HG03135 (cell line): ENCODE measurements around the gene LZTS3.
"Not testable (repeated sequence)": the region's sequence is repeated elsewhere in the genome, so short reads cannot be mapped to it uniquely, and the experiment has no call there.

Experiments
- ATAC-seq: cut with Tn5 transposase; IDR thresholded peaks from one replicate; pipeline ENCODE4 v1.9.1; 2021; ENCODE audit warnings: mild to moderate bottlenecking, moderate library complexity; ENCODE audit not compliant: unreplicated experiment

The LZTS3 gene

DNA sequence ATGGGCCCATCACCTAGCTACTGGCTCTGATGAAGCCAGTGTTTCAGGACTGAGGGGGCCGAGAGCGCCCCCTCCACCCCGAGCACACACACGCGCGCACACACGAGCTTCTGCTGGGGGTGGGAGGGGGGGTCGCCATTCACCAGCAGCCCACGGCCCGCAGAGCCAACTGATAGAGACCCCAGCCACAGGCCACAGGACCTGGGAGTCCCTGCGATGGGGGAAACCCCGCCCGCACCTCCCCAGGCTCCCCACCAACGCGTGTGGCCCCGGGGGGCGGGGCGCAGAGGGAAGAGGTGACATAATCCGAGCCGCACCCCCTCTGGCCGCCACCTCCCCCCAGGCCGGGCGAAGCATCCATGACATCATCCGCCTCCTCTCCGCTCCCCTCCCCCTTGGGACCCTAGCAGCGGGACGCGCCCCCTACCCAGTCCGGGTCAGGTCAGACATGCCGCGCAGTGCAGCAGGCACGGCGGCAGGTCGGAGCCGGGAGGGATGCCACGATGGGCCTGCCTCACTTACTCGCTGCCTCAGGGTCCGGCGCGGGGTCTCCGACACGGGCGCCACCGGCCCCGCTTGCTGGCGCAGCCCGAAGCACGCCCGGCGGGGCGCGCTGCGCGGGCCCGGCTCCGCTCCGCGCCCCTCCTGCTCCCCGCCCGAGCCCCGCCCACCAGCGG is at the start of gene LZTS3:
TSS of gene LZTS3 (minus strand) at position 617 of the 677 bp plus-strand sequence. CDS start 6,386 bp downstream, outside the sequence.
- ATAC-seq = peak; percentile 43

- no peak for ATAC-seq
Observed at GRCh38 chr20:3221398-3222226, 48.3 kb upstream of the LZTS3 start.

DNA sequence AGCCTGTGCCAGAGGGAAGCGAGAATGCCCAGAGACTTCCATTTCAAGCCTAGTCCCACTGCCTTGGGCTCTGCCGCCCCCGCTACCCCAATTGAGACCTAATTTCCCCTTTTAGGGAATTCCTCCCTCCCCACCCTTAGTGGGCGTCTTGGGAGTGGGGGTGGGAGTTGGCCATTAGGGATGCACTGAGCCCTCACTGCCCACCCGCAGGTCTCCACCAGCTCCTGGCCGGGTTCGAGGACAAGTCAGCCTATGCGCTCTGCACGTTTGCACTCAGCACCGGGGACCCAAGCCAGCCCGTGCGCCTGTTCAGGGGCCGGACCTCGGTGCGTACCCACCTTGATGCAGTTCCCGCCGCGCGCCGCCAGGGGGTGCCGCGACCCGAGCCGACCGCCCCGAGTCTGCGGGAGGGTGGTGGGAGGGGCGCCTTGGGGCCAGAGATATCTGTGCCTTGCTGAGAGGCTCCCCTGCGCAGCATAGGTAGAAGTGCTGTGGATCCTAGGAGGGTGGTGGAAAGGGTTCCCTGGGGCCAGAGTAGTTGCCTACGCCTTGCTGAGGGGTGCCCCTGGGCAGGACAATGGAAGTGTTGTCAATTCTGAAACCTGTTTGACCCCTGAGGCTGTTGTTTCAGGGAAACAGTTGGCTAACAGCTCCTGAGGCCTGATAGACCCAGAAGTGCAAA is 45.1 kb upstream of the LZTS3 start:
- ATAC-seq = peak; percentile 40

- ATAC-seq = not testable (repeated sequence)
Observed at GRCh38 chr20:3215359-3215917, 42.1 kb upstream of the LZTS3 start.

- ATAC-seq = no peak
Observed at GRCh38 chr20:3213226-3213625, 39.9 kb upstream of the LZTS3 start.

GRCh38 chr20:3210346-3210745 is 37.0 kb upstream of the LZTS3 start:
- ATAC-seq = no peak

DNA sequence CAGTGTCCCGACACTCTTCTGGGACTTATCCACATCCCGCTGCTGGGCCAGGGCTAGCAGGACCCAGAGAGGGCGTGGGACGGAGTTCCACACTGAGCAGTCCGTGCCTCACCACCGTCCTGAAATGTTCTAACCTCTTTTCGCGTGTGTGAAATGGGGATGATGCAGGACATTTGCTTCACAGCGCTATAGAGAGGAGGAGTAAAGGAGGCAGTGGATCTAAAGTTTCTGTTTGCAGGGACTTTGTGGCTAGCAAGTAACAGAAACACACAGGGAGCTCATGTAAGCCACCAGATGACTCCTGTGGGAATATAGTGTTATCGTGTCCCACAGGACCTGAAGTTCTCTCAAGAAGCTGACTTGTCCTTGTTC is 36.6 kb upstream of the LZTS3 start:
- ATAC-seq = no peak

DNA sequence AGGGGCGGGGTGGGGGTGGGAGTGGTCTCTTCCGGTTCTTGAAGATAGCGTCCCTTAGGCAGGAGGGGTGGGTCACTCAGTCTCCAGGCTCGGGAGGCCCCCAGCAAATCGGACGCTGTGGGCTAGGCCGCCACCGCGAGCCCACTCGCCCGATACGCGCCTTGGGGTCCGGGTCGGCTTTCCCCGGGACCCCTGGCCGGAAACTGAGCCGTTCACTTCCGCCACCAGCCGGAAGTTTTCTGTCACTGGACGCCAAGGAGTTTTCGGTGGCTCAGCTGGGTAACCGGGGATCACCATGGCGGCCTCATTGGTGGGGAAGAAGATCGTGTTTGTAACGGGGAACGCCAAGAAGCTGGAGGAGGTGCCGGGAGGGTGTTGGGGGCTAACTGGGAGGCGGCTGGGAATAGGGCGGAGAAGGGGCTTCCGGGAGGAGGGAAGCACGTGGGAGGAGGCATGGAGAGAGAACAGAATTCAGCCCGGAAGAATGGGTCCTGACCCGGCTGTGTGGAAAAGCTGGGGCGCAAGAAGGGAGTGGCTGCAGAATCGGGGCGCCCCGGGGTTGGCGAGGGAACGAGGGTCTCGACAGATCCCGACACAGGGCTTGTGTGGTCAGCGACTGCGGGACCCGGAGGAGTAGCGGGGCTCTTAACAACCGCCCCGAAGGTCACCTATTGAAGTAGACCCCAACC is 36.1 kb upstream of the LZTS3 start, which contains the start of gene ITPA:
TSS of gene ITPA (plus strand) at position 242 of the 689 bp plus-strand sequence. CDS start at position 296, 54 bp downstream.
- no peak for ATAC-seq

DNA sequence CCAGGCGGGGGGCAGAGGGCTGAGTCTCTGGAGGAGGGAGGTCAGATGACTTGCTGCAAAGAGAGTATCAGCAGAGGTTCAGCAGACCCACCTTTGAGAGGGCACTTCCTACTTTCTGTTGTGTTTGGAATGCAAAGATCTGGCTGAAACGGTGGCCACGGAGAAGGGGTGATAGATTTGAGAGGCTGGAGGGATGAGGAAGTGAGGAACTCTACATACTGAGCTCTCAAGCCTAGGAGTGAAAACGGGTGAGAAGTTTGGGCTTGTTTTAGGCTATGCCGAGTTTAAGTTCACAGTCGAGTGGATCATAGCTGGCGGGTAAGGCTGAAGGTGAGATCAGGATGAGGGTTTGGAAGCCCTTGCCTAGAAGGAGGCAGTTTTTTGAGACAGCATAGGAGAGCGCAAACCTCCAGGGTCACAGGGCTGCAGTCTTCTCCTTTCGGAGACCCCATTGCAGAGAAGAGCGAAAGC is 35.5 kb upstream of the LZTS3 start:
- ATAC-seq = no peak

DNA sequence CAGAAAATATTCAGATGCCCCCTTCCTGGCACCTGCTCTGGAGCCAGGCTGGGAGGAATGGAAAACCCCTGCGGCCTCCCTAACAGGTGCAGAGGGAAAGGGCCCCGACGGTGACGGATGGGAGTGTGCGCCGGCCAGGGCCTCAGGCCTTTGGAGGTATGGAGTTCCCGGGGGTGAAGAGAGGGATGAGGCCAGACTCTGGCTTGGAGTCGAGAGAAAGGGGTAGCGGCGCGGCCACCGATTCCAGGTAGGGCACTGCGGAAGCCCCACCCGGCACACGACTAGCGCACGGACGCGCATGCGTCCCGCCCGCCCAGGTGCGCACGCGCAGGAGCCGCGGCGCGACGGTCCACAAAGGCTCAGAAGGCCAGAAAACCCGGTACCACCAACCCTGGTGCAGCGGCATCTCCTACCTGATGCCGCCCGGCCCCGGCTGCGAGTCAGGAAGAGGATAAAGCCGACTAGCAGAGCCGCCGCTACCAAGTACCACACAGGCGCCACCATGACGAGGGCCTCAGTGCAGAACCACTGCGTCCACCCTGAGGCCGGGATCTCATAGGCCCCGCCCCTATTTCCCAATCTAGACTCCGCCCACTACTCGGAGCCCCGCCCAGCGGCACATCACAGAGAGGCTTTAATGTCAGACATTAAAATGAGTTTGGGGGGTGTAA is 30.9 kb upstream of the LZTS3 start, which contains the start of gene DDRGK1:
TSS of gene DDRGK1 (minus strand) at position 559 of the 671 bp plus-strand sequence. CDS start at position 504, 55 bp downstream.
- ATAC-seq = peak; percentile 73

- ATAC-seq = peak; percentile 25
Observed at GRCh38 chr20:3203315-3204123, 30.2 kb upstream of the LZTS3 start.

GRCh38 chr20:3202965-3203314 is 29.6 kb upstream of the LZTS3 start:
- no peak for ATAC-seq

DNA sequence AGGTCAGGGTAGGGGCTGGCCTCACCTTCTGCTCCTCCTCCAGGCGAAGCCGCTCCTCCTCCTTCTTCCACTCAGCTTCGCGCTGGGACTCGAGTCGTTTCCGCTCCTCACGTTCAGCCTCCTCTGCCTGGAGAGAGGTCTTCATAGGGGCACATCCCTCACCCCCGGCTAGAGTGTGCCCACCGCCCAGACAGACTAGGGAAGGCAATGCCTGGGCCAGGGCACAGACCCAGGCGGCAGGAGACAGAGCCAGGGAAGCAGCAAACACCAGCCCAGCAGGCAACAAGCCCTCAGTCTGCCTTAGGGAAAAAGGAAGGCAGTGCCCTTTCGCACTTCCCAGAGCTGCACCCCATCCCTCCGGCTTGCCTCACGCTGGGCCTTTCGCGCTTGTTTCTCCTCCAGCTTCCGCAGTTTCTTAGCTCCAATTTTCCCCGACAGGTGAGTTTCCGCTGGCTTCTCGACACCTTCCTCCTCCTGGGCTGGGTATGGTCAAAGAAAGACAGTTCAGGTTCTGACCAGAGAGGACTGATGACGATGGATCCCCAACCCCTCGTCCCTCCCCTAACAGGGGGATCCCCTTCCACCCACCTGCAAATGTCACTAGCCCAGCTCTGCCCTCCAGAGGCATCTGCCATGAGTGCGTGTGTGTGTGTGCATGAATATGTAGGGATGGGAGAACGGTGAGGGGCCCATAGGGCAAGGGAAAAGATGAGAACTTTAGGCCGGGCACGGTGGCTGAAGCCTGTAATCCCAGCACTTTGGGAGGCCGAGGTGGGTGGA is 26.8 kb upstream of the LZTS3 start:
- ATAC-seq = no peak

- no peak for ATAC-seq
Observed at GRCh38 chr20:3199206-3199605, 25.9 kb upstream of the LZTS3 start.

DNA sequence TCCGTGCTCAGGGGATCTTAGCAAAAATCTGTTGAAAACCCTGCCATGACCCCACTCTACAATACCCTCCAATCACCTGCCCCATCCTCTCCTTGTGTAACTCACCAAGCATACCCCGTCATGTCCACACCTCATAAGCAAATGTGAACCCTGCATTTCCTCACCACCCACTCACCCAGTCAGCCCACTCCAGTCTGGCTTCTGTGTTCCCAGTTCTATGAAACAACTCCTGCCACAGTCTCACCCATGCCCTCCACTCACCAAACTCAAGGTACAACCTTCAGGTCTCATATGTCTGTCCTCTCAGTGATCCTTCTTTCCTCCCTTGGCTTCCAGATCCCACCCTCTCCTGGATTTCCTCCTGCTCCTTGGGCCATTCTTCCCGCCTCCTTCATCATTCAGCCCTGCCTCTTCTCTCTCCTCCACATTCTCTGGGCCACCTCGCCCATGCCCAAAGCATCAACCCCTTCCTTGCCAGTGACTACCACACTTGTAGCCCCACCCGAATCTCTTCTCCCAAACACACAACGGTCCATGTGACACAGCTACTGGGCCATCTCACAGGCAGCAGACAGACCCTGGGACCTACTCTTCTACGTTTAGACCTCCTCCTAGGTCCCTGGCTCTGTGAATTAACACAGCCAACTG is 22.4 kb upstream of the LZTS3 start:
- ATAC-seq = no peak

GRCh38 chr20:3194617-3195280 is 21.4 kb upstream of the LZTS3 start:
- ATAC-seq = no peak
